GM21515 (cell line): ENCODE results near the gene SLC36A3.
"Not testable (repeated sequence)": the region's sequence is repeated elsewhere in the genome, so short reads cannot be mapped to it uniquely, and the experiment has no call there.

Source experiments
- ATAC-seq: cut with Tn5 transposase; IDR thresholded peaks from one replicate; pipeline ENCODE4 v1.9.1; 2021; ENCODE audit not compliant: unreplicated experiment

SLC36A3 gene

DNA sequence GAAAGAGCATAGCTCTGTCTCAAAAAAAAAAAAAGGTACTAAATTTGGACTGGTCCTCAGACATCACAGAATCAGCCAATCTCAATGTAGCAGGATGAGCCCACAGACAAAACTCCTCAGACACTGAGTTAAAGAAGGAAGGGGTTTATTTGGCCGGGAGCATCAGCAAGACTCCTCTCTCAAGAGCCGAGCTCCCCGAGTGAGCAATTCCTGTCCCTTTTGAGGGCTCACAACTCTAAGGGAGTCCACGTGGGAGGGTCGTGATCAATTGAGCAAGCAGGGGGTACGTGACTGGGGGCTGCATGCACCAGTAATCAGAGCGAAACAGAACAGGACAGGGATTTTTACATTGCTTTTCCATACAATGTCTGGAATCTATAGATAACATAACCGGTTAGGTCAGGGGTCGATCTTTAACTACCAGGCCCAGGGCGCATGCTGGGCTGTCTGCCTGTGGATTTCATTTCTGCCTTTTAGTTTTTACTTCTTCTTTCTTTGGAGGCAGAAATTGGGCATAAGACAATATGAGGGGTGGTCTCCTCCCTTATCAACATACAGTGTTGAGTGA, 63.2 kb downstream of the SLC36A3 start:
- not testable (repeated sequence) for ATAC-seq

DNA sequence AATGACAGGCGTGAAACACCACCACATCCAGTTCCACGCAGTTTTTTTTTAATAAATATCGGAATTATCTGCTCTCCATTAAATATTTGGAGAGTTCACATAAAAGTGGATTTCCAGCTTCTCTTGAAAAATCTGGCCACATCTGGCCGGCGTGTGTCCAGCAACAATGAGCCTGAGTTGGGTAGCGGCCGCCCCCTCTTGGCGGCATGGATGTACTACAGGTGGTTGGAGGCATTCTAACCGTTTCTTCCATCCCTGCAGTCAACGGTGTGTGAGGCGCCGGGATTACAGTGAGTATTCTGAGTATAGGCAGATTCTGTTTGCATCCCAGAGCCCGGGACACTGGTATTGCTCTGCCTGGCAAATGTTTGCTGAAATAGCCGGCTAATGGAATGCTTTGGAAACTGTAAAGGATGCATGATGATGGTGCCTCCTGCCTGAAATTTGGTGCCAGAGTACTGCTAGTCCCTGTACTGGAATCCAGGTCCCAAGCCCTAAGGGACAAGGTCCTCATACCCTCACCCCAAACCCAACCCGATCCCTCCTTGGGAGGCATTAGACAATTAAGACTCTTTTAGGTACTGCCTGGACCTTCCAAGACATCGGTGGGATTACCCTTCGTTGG, 64.2 kb downstream of the SLC36A3 start:
- no peak for ATAC-seq

DNA sequence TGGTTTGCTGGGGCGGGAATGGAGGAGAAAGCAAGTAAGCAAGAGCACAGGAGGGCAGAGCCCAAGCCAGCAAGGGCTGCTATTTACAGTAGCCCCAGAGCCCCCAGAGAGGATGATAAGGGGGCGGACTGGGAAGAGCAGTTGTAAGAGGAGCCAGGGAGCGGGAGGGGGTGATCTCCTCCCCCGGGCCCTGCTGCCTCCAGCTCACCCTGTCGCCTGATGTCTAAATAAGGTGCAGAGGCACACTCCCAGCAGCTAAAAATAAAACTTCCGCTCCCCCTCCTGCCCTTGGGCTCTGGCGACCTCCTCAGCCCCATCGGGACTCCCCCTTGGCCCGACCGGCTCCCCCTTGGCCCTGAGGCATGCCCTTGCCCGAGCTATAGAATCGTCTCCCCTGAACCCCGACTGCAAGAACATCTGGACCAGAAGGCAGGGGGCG, 65.2 kb downstream of the SLC36A3 start:
- peak; percentile 41 for ATAC-seq

DNA sequence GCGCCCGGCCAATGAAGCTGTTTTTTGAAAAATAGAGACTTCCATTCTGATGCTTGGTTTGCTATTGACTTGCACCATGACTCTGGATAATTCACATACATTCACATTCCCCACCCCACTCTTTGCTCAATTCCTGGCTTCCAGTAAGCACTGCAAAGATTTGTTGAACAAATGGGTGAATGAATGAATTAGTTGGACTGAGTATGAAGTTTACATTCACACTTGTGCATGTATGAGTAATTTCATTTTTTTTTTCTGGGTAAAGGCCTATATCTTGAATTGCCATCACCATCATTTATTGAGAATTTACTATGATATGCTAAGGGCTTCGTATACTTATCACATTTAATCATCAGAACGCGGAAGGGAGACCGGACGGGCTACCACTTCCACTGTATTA, 65.9 kb downstream of the SLC36A3 start:
- no peak for ATAC-seq

DNA sequence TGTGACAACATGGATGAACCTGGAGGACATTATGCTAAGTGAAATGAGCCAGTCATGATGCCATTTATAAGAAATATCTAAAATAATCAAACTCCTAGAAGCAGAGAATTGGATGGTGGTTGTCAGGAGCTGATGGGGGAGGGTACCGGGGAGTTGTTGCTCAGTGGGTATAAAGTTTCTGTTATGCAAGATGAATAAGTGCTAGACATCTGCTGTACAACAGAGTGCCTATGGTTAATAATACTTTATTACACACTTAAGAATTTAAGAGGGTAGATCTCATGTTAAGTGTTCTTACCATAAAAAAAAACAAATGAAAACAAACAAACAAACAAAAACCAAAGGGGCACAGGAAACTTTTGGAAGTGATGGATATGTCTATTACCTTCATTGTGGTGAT, 66.7 kb downstream of the SLC36A3 start:
- ATAC-seq = no peak

DNA sequence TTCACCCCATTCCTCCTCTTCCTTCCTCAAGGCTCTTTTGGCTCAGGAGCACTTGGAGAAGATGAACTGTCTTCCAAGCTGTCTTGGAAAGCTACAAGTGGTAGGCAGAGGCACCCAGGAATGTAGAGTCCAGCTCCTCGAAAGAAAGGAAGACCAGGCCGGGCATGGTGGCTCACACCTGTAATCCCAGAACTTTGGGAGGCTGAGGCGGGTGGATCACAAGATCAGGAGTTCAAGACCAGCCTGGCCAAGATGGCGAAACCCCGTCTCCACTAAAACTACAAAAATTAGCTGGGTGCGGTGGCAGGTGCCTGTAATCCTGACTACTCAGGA, 68.4 kb downstream of the SLC36A3 start:
- not testable (repeated sequence) for ATAC-seq

DNA sequence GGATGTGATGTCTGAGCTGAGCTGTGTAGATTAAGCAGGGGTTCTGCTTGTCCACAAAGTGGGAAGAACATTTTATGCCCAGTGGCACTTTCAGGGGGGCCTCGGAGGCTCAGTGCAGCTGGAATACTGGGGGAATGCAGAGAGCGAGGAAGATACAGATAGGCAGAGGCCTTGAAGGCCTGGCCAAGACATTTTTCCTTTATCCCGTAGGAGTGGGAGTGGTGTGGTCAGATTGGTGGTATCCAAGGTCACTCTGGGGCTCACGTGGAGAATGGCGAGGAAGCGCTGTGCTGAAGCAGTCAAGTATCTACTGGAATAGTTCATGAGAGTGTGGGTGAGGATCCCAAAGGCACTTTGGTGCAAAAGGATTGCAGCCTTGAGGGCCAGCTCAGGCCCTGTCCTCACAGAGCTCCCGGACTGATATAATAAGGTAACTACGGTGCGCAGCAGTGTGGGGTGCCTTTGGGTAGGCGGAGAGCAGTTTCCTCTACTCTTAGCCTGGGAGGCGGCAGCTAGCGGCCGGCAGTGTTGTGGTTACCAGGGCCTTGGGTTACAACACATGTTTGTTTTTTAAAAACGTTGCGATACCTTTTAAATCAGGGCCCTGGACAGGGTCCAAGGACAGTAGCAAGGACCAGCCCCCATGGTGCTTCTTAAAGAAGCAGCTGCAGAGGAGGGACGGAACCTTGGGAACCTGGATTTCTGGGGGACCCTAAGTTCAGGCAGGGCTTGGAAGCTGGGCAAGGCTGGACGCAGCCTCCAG, 68.9 kb downstream of the SLC36A3 start:
- ATAC-seq = peak; percentile 68

DNA sequence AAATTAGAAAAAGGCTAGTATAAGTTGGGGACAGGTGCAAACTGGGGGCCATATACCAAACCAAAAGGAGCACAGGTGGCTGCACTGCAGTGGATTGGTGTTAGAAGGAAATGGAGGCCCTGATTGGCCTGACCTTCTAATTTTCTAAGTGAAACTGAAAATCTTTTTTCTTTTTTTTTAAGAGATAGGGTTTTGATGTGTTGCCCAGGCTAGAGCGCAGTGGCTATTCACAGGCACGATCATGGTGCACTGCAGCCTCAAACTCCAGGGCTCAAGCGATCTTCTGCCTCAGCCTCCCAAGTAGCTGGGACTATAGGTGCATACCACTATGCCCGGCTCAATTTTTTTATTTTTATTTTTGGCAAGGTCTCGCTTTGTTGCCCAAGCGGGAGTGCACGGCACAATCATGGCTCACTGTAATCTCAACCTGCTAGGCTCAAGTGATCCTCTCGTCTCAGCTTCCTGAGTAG, 69.9 kb downstream of the SLC36A3 start:
- ATAC-seq = peak; percentile 59

DNA sequence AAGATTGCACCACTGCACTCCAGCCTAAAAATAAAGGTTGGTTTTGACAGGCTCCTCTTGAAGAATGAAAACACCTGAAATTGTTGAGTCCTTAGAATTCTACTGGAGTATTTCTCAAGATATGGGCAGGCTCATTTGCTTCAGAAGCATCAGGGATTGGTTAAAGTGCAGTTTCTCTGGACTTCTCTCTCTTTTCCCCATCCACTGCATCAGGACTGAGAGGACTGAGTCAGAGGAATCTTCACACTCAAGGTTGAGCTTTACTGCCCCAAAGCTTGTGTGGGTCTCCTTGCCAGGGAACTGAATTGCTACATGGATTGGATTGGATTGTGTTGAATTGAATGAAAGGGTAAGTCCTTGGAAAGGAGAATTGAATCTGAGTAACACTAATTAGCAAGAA, 72.2 kb downstream of the SLC36A3 start:
- no peak for ATAC-seq

DNA sequence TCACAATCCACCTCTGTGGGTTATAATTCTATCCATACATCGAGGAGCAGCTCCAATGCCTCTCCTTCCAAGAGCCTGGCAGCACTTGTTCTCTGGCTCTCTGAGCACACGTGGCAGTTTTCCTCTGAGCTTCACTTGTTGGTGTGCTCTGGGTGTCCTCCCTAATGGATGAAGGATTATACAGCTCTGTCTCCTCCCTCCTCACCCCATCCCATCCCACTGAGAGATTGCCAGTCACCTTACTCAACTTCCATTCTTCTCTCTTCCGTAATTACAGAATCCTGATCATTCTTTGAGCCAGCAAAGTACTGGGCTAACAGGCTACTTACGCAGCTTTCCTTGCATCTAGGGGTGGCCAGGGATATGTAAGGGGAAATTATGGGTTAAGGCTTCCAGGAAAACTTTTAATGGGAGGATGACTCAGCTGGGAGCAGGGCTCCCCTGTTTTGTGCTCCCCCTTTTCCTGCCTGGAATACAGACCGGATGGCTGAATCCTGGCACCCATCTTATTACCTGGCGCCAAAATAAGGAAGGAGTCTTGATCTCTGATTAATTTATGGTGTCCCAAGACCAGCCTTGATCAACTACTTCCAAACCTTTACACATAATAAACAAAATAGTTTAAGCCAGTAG, 73.4 kb downstream of the SLC36A3 start:
- ATAC-seq = no peak

DNA sequence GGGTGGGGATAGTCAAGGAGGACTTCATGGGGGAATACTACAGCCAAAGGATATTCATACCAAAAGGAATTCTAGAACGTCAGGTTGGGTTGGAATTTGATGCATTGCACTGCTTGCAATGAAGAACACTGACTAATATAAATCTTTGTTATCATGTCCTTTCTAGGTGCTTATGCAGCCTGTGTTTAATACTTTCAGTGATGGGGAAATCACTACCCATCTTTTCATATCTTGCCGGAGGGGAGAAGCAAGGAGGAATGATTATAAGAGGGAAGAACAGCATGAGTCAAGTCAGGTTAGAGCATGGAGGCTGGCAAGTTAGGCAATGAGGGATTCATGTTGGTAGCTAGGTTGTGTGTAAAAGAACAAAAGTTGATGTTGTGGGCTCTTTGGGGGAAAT, 74.6 kb downstream of the SLC36A3 start:
- no peak for ATAC-seq

DNA sequence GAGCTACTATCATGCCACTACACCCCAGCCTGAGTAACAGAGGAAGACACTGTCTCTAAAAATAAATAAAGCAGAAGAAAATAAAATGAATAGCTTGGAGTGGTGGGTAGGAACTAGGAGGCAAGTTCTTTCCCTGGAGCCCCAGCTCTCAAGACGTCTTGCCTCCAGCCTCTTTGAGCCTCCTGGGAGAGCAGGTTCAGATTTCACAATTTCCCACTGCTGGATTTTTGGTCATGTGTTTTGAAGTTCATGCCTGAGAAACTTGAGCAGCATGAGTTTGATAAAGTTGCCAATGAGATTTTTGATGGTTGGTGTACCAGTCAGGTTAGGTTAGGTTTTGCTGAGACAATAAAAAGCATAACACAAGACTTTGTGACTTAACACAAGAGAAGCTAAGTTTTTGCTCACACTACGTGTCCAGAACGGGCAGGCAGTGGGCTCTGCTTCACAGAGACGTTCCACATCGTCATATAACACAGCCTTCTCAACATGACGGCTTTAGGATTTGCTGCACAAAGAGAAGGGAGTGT, 75.6 kb downstream of the SLC36A3 start:
- no peak for ATAC-seq
